Loucy (cell line): Measurements from ENCODE around the gene DPCD.

ENCODE experiments used
- EZH2phosphoT487 ChIP-seq: fragments of 200-600 bp; IDR thresholded peaks from 2 replicates; pipeline ENCODE4 v1.6.1; 2018; ENCODE audit warnings: antibody characterized with exemption, mild to moderate bottlenecking, moderate library complexity, borderline replicate concordance
- TF ChIP-seq, protein P1 (sequence below): fragments of 200-600 bp; sonication (generic); conservative IDR thresholded peaks from 2 replicates; pipeline ENCODE4 v1.5.1; 2014; ENCODE audit warnings: mild to moderate bottlenecking, antibody characterized with exemption, low read length

DNA sequence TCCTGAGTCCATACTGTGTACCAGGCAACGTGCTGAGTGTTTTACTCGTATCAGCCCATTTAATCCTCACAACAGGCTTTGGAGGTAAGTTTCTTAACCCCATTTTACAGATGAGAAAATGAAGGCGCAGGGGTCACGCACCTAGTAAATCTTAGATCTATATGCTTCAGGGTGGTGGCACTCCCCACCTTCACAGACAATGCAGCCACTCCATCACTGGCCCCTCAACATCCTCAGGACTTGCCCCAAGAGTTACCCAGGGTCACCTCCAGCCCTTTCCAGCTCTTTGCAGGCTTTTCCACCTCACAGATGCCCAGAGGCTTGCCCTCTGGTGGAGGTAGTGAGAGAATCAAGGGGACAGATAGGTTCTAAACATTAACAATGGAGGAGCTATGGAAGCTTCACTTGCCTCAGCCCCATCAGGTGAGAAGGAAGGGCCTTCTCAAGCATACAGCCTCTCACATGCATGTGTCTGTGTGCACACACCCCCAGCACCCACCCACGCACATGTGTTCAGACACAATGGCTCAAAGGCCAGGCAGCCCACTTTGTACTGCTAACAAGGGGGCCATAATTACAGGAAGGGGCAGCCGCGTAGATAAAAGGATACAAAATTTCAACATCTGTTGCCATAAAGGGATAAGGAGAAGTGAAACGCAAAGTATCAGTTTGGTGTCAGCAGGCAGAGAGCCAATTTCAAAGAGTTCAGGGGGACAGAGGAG is 29.1 kb downstream of the DPCD start:
- TF ChIP-seq, protein P1, sequence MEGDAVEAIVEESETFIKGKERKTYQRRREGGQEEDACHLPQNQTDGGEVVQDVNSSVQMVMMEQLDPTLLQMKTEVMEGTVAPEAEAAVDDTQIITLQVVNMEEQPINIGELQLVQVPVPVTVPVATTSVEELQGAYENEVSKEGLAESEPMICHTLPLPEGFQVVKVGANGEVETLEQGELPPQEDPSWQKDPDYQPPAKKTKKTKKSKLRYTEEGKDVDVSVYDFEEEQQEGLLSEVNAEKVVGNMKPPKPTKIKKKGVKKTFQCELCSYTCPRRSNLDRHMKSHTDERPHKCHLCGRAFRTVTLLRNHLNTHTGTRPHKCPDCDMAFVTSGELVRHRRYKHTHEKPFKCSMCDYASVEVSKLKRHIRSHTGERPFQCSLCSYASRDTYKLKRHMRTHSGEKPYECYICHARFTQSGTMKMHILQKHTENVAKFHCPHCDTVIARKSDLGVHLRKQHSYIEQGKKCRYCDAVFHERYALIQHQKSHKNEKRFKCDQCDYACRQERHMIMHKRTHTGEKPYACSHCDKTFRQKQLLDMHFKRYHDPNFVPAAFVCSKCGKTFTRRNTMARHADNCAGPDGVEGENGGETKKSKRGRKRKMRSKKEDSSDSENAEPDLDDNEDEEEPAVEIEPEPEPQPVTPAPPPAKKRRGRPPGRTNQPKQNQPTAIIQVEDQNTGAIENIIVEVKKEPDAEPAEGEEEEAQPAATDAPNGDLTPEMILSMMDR = peak; percentile 27; the same call in 1 of the 2 replicates
- no peak for TF ChIP-seq EZH2phosphoT487
